PC-3 (cell line): ENCODE results near the gene ATP6V1G2. TPM values are rescaled to one million over a fixed set of nuclear protein-coding genes. Genes with fewer than 3 reads are reported as not detected.

Source experiments
- ATAC-seq: fragments of 200-7000 bp; cut with Tn5 transposase; 2 replicates; pipeline ENCODE4 v1.9.1; 2020; ENCODE audit warnings: mild to moderate bottlenecking, moderate library complexity
- BruUV-seq: library from RNA; stranded (reverse); fragments of 400-500 nt; replicated peaks from 2 replicates; lab custom pipeline; 2021; lab: Mats Ljungman, UMichigan
- CTCF ChIA-PET: fragments of 300-600 bp; sonication (Branson Sonifier 250); formaldehyde crosslinking; loops from one replicate; lab custom pipeline; 2022; ENCODE audit warnings: antibody characterized with exemption; lab: Charles Lee
- POLR2A ChIA-PET: fragments of 300-600 bp; sonication (Branson Sonifier 250); formaldehyde crosslinking; loops from one replicate; lab custom pipeline; 2022; ENCODE audit warnings: antibody characterized with exemption; ENCODE audit not compliant: unreplicated experiment; lab: Charles Lee
- DNase-seq: peaks from one replicate; pipeline ENCODE4 v3.0.0-alpha.2; 2015
- H2AFZ ChIP-seq: fragments of 300-600 bp; sonication (generic); 2 replicates; pipeline ENCODE4 v1.6.0; 2016; ENCODE audit warnings: antibody characterized with exemption, low read length
- H3F3A ChIP-seq: fragments of 300-600 bp; sonication (generic); one replicate; pipeline ENCODE4 v1.6.0; 2017; ENCODE audit warnings: antibody characterized with exemption, low read length, control low read depth, mild to moderate bottlenecking; ENCODE audit not compliant: unreplicated experiment
- H3K27ac ChIP-seq: fragments of 300-600 bp; sonication (generic); 2 replicates; pipeline ENCODE4 v1.5.1; 2016; ENCODE audit warnings: mild to moderate bottlenecking, low read length
- H3K27me3 ChIP-seq: fragments of 300-600 bp; sonication (generic); 2 replicates; pipeline ENCODE4 v1.6.1; 2016; ENCODE audit warnings: low read length, mixed read lengths
- H3K36me3 ChIP-seq: fragments of 300-600 bp; sonication (generic); 2 replicates; pipeline ENCODE4 v1.6.1; 2016; ENCODE audit warnings: low read depth, mixed run types, low read length, mixed read lengths
- H3K4me1 ChIP-seq: fragments of 300-600 bp; sonication (generic); 2 replicates; pipeline ENCODE4 v1.5.1; 2016; ENCODE audit warnings: low read length; ENCODE audit not compliant: insufficient read depth
- H3K4me2 ChIP-seq: fragments of 300-600 bp; sonication (generic); 2 replicates; pipeline ENCODE4 v1.6.0; 2016; ENCODE audit warnings: low read length
- H3K4me3 ChIP-seq: fragments of 300-600 bp; sonication (generic); 2 replicates; pipeline ENCODE4 v1.5.1; 2016; ENCODE audit warnings: mild to moderate bottlenecking, low read length, mixed read lengths
- H3K79me2 ChIP-seq: fragments of 300-600 bp; sonication (generic); 2 replicates; pipeline ENCODE4 v1.6.1; 2017; ENCODE audit warnings: low read length, mixed read lengths
- H3K9ac ChIP-seq: fragments of 300-600 bp; sonication (generic); 2 replicates; pipeline ENCODE4 v1.6.0; 2016; ENCODE audit warnings: mild to moderate bottlenecking, low read length
- H3K9me2 ChIP-seq: fragments of 300-600 bp; sonication (generic); replicated peaks from 2 replicates; pipeline ENCODE4 v1.6.1; 2016; ENCODE audit warnings: mixed run types, low read length, mixed read lengths
- H3K9me3 ChIP-seq: fragments of 300-600 bp; sonication (generic); 2 replicates; pipeline ENCODE4 v1.6.1; 2016; ENCODE audit warnings: low read length, mixed read lengths
- H4K20me1 ChIP-seq: fragments of 300-600 bp; sonication (generic); 2 replicates; pipeline ENCODE4 v1.6.1; 2016; ENCODE audit warnings: low read length, mixed read lengths
- CTCF ChIP-seq: fragments of 300-600 bp; sonication (generic); conservative IDR thresholded peaks from 2 replicates; pipeline ENCODE4 v1.5.1; 2017; ENCODE audit warnings: antibody characterized with exemption, low read depth, mild to moderate bottlenecking, low read length
- EZH2 ChIP-seq: fragments of 300-600 bp; sonication (generic); IDR thresholded peaks from one replicate; pipeline ENCODE4 v1.6.1; 2017; ENCODE audit warnings: antibody characterized with exemption, mild to moderate bottlenecking, low read length; ENCODE audit not compliant: unreplicated experiment
- EZH2phosphoT487 ChIP-seq: fragments of 300-600 bp; sonication (generic); IDR thresholded peaks from 2 replicates; pipeline ENCODE4 v1.6.1; 2018; ENCODE audit warnings: mild to moderate bottlenecking, antibody characterized with exemption, low read length, borderline replicate concordance
- intact Hi-C: fragments of 100-400 bp; cut with micrococcal nuclease; formaldehyde crosslinking; loops from 2 replicates; pipeline ENCODE4 v1.9.0; 2023
- total RNA-seq: library from RNA; depleted of rRNA; stranded (reverse); fragments of >200 nt; gene quantifications from 2 replicates; pipeline ENCODE4 v1.2.3, GENCODE V29; 2014

Gene ATP6V1G2
- total RNA-seq, 1 experiment from 2014 or later = 1.2 TPM

GRCh38 chr6:31576897-31577578 is 30.6 kb upstream of the ATP6V1G2 start:
- H3K9me2 ChIP-seq = no peaks in the 10 kb centered on the region
- H3K4me1 ChIP-seq = peaks cover 11% of the 10 kb centered on the region; the same call in 1 of the 2 replicates
- ChIA-PET POLR2A (interaction anchor here (0.6 kb wide), 1 partner anchor 341 kb away, joined by 7 read pairs; no protein-coding TSS in a partner anchor), CTCF (interaction anchor here (0.6 kb wide), 1 partner anchor 21 kb away, joined by 3 read pairs; no protein-coding TSS in a partner anchor)
- TF ChIP-seq CTCF = no peak
- TF ChIP-seq EZH2phosphoT487 = no peak
- TF ChIP-seq EZH2 = no peak
- no peak overlapping the region for H3K4me2 ChIP-seq
- H3K27me3 ChIP-seq = no peaks in the 10 kb centered on the region
- H3K9me3 ChIP-seq = no peaks in the 10 kb centered on the region
- H4K20me1 ChIP-seq = no peaks in the 10 kb centered on the region
- H3K4me3 ChIP-seq = no peak overlapping the region
- intact Hi-C loops = no loop called here
- no peak overlapping the region for H2AFZ ChIP-seq
- H3F3A ChIP-seq = no peaks in the 10 kb centered on the region
- ATAC-seq (no peak), DNase-seq (no peak)
- no peaks in the 10 kb centered on the region for H3K79me2 ChIP-seq
- H3K9ac ChIP-seq = no peak overlapping the region
- no peak overlapping the region for H3K27ac ChIP-seq
- H3K36me3 ChIP-seq = no peaks in the 10 kb centered on the region
- no TSS peak for BruUV-seq

- H3K4me3 ChIP-seq = no peak overlapping the region
- H3K27me3 ChIP-seq = no peaks in the 10 kb centered on the region
- TF ChIP-seq EZH2 (no peak), EZH2phosphoT487 (no peak), CTCF (no peak)
- no peaks in the 10 kb centered on the region for H3K79me2 ChIP-seq
- intact Hi-C loops = no loop called here
- no peak for DNase-seq
- H3K27ac ChIP-seq = no peak overlapping the region
- no TSS peak for BruUV-seq
- POLR2A ChIA-PET = no interaction called here
- no peaks in the 10 kb centered on the region for H3K36me3 ChIP-seq
- no peak overlapping the region for H3K4me2 ChIP-seq
- H2AFZ ChIP-seq = no peak overlapping the region
- H4K20me1 ChIP-seq = no peaks in the 10 kb centered on the region
- no peaks in the 10 kb centered on the region for H3K9me2 ChIP-seq
- no peak for ATAC-seq
- H3K4me1 ChIP-seq = 0 out of 2 replicates have a peak, but pooled peaks cover 8% of the 10 kb centered on the region
- H3K9me3 ChIP-seq = no peaks in the 10 kb centered on the region
- CTCF ChIA-PET = interaction anchor here (0.6 kb wide), 1 partner anchor 62 kb away, joined by 5 read pairs; no protein-coding TSS in a partner anchor
- H3K9ac ChIP-seq = no peak overlapping the region
- H3F3A ChIP-seq = no peaks in the 10 kb centered on the region
These were observed 29.7 kb upstream of the ATP6V1G2 start for GRCh38 chr6:31575952-31576685.
